HL-60 (cell line): ENCODE results near the gene OGG1.

Experiments
- DNase-seq, 2 experiments: peaks; one replicate each; pipeline ENCODE4 v3.0.0-alpha.2; 2010 to 2020; ENCODE audit warnings: low read depth in 1 of 2, low spot score in 1 of 2
- H3K27ac ChIP-seq: fragments of 250-450 bp; sonication (Bioruptor Pico); replicated peaks from 2 replicates; pipeline ENCODE4 v1.5.1; 2020; ENCODE audit warnings: mild to moderate bottlenecking, moderate library complexity
- H3K27me3 ChIP-seq: fragments of 250-450 bp; sonication (Bioruptor Pico); 2 replicates; pipeline ENCODE4 v1.5.1; 2021; ENCODE audit warnings: mild to moderate bottlenecking, moderate library complexity; ENCODE audit not compliant: insufficient read depth, poor library complexity, severe bottlenecking
- H3K4me3 ChIP-seq: replicated peaks from 2 replicates; pipeline ENCODE4 v1.5.1; 2011; ENCODE audit warnings: mild to moderate bottlenecking, control low read depth, low read length; ENCODE audit not compliant: insufficient read depth
- GABPA ChIP-seq: IDR thresholded peaks from 2 replicates; pipeline ENCODE4 v1.6.1; 2012; ENCODE audit warnings: low read depth
- POLR2AphosphoS5 ChIP-seq: IDR thresholded peaks from 2 replicates; pipeline ENCODE4 v1.6.1; 2012; ENCODE audit warnings: low read depth
- SPI1 ChIP-seq: IDR thresholded peaks from 2 replicates; pipeline ENCODE4 v1.6.1; 2012; ENCODE audit warnings: low read depth, mild to moderate bottlenecking, borderline replicate concordance
- TF ChIP-seq, protein P1 (sequence below): IDR thresholded peaks from one replicate; pipeline ENCODE4 v1.5.1; 2011; ENCODE audit warnings: low read length, control low read depth, inconsistent platforms; ENCODE audit not compliant: insufficient read depth
- TF ChIP-seq, protein P2 (sequence below): IDR thresholded peaks from 2 replicates; pipeline ENCODE4 v1.6.1; 2012; ENCODE audit warnings: low read depth; ENCODE audit not compliant: insufficient replicate concordance

The OGG1 gene

DNA sequence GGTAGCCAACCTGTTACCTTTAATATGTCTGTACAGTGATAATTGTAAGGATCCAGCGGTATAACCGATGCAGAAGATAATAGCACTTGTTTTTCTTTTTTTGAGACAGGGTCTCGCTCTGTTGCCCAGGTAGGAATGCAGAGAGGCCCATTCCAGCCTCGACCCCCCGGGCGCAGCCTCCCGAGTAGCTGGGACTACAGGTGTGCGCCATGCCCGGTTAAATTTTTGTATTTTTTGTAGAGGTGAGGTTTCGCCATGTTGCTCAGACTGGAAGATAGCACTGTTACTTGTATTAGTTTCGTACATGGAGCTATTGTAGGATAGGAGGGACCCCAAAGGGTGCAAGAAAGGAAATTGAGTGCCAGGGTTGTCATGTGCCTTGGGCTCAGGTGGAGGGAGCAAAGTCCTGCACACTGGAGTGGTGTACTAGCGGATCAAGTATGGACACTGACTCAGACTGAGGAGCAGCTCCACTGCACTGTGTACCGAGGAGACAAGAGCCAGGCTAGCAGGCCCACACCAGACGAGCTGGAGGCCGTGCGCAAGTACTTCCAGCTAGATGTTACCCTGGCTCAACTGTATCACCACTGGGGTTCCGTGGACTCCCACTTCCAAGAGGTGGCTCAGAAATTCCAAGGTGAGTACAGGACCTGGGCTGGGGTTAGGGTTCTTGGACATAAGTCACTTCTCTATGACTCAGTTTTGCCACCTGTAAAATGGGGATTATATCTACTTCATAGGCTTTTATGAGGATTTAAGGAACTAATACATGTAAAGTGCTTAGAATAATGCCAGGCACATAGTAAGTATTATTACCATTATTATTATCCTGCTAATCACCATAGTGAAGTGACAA lies 1.0 kb downstream of the OGG1 start:
- DNase-seq, result no peak
- H3K27ac ChIP-seq, result peak overlapping the region; percentile 72
- TF ChIP-seq SPI1 (no peak), GABPA (no peak), POLR2AphosphoS5 (no peak)
- TF ChIP-seq, protein P1, sequence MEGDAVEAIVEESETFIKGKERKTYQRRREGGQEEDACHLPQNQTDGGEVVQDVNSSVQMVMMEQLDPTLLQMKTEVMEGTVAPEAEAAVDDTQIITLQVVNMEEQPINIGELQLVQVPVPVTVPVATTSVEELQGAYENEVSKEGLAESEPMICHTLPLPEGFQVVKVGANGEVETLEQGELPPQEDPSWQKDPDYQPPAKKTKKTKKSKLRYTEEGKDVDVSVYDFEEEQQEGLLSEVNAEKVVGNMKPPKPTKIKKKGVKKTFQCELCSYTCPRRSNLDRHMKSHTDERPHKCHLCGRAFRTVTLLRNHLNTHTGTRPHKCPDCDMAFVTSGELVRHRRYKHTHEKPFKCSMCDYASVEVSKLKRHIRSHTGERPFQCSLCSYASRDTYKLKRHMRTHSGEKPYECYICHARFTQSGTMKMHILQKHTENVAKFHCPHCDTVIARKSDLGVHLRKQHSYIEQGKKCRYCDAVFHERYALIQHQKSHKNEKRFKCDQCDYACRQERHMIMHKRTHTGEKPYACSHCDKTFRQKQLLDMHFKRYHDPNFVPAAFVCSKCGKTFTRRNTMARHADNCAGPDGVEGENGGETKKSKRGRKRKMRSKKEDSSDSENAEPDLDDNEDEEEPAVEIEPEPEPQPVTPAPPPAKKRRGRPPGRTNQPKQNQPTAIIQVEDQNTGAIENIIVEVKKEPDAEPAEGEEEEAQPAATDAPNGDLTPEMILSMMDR, result no peak
- TF ChIP-seq, protein P2, sequence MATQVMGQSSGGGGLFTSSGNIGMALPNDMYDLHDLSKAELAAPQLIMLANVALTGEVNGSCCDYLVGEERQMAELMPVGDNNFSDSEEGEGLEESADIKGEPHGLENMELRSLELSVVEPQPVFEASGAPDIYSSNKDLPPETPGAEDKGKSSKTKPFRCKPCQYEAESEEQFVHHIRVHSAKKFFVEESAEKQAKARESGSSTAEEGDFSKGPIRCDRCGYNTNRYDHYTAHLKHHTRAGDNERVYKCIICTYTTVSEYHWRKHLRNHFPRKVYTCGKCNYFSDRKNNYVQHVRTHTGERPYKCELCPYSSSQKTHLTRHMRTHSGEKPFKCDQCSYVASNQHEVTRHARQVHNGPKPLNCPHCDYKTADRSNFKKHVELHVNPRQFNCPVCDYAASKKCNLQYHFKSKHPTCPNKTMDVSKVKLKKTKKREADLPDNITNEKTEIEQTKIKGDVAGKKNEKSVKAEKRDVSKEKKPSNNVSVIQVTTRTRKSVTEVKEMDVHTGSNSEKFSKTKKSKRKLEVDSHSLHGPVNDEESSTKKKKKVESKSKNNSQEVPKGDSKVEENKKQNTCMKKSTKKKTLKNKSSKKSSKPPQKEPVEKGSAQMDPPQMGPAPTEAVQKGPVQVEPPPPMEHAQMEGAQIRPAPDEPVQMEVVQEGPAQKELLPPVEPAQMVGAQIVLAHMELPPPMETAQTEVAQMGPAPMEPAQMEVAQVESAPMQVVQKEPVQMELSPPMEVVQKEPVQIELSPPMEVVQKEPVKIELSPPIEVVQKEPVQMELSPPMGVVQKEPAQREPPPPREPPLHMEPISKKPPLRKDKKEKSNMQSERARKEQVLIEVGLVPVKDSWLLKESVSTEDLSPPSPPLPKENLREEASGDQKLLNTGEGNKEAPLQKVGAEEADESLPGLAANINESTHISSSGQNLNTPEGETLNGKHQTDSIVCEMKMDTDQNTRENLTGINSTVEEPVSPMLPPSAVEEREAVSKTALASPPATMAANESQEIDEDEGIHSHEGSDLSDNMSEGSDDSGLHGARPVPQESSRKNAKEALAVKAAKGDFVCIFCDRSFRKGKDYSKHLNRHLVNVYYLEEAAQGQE, result no peak
- peak overlapping the region; percentile 62 for H3K4me3 ChIP-seq
- H3K27me3 ChIP-seq, result no peaks in the 10 kb centered on the region

DNA sequence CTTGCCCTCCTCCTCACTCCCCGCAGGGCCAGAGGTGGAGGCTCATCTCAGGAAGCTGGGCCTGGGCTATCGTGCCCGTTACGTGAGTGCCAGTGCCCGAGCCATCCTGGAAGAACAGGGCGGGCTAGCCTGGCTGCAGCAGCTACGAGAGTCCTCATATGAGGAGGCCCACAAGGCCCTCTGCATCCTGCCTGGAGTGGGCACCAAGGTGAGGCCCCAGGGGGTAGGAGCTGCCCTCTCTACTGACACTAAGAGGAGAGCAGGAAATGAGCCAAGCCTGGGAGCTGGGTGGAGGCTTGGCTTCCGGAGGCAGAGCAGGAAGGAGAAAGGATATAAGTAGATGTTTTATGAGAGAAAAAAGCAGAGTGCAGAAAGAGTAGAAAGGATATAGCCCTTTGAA lies 4.9 kb downstream of the OGG1 start:
- TF ChIP-seq GABPA (no peak), POLR2AphosphoS5 (no peak), SPI1 (no peak)
- TF ChIP-seq, protein P1, result no peak
- TF ChIP-seq, protein P2, result no peak
- Histone ChIP-seq H3K4me3 (no peak overlapping the region), H3K27me3 (no peaks in the 10 kb centered on the region), H3K27ac (0 out of 2 replicates have a peak overlapping the region, but pooled peaks have one; percentile 25)
- no peak for DNase-seq

DNA sequence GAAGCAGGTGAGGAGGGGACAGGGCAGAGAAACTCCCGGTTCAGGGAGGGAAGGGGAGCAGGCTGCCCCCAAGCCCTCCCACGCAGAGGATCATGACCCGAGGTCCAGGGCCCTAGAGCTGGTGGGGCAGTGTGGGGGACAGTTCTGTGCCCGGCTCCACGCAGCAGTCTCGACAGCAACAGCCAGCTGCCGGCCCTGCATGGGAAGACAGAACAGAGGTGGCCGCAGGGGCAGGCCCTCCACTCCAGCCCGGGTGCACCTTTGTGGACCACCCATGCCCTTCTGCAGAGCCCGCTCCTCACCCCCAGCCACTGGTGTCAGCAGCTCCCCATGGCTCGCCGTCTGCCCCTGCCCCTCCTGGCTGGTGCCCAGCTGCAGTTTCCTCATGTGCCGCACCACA lies 7.7 kb downstream of the OGG1 start:
- TF ChIP-seq GABPA, result no peak
- TF ChIP-seq, protein P1, result no peak
- TF ChIP-seq, protein P2, result no peak
- TF ChIP-seq SPI1, result no peak
- TF ChIP-seq POLR2AphosphoS5, result no peak
- Histone ChIP-seq H3K27me3 (no peaks in the 10 kb centered on the region), H3K4me3 (no peak overlapping the region), H3K27ac (no peak overlapping the region)
- DNase-seq, result no peak
